Neural cell (in vitro differentiated cells): ENCODE measurements around the gene AKAP10. TPM values are rescaled to one million over a fixed set of nuclear protein-coding genes. Genes with fewer than 3 reads are reported as not detected.

Experiments used
- H2AFZ ChIP-seq: fragments of 200-600, 300-800 bp; sonication (generic), shearing (Covaris generic); 2 replicates; pipeline ENCODE4 v1.6.0; 2014; ENCODE audit warnings: low read depth, mild to moderate bottlenecking, antibody characterized with exemption, low read length, moderate library complexity
- H3F3A ChIP-seq: fragments of 200-600 bp; shearing (Covaris generic); 2 replicates; pipeline ENCODE4 v1.6.1; 2016; ENCODE audit warnings: mild to moderate bottlenecking, moderate library complexity, mixed read lengths, antibody characterized with exemption, low read length; ENCODE audit not compliant: insufficient read depth, poor library complexity, severe bottlenecking
- H3K27ac ChIP-seq: fragments of 200-600, 300-800 bp; sonication (generic), shearing (Covaris generic); 2 replicates; pipeline ENCODE4 v1.5.1; 2014; ENCODE audit warnings: mild to moderate bottlenecking, low read length, moderate library complexity
- H3K27me3 ChIP-seq: fragments of 300-800, 200-600 bp; sonication (generic), shearing (Covaris generic); 2 replicates; pipeline ENCODE4 v1.6.0; 2014; ENCODE audit warnings: mild to moderate bottlenecking, low read depth, low read length, moderate library complexity; ENCODE audit not compliant: insufficient read depth
- H3K36me3 ChIP-seq: fragments of 300-800, 200-600 bp; sonication (generic), shearing (Covaris generic); 2 replicates; pipeline ENCODE4 v1.5.1; 2014; ENCODE audit warnings: mild to moderate bottlenecking, antibody characterized with exemption, low read length, moderate library complexity; ENCODE audit not compliant: insufficient read depth
- H3K4me2 ChIP-seq: fragments of 300-800, 200-600 bp; sonication (generic), shearing (Covaris generic); 2 replicates; pipeline ENCODE4 v1.6.0; 2014; ENCODE audit warnings: mild to moderate bottlenecking, low read length
- H3K4me3 ChIP-seq: fragments of 300-800, 200-600 bp; sonication (generic), shearing (Covaris generic); 2 replicates; pipeline ENCODE4 v1.5.1; 2014; ENCODE audit warnings: mild to moderate bottlenecking, low read length, moderate library complexity
- H3K79me2 ChIP-seq: fragments of 200-600 bp; shearing (Covaris generic); replicated peaks from 2 replicates; pipeline ENCODE4 v1.6.0; 2014; ENCODE audit warnings: mild to moderate bottlenecking, low read length, moderate library complexity; ENCODE audit not compliant: insufficient read depth
- H3K9ac ChIP-seq: fragments of 300-800, 200-600 bp; sonication (generic), shearing (Covaris generic); 2 replicates; pipeline ENCODE4 v1.6.1; 2016; ENCODE audit warnings: mild to moderate bottlenecking, low read length, mixed read lengths
- H3K9me2 ChIP-seq: fragments of 200-600 bp; shearing (Covaris generic); 2 replicates; pipeline ENCODE4 v1.6.1; 2016; ENCODE audit warnings: mild to moderate bottlenecking, low read length, mixed read lengths; ENCODE audit not compliant: insufficient read depth
- H3K9me3 ChIP-seq: fragments of 200-600, 300-800 bp; sonication (generic), shearing (Covaris generic); 2 replicates; pipeline ENCODE4 v1.6.1; 2016; ENCODE audit warnings: mild to moderate bottlenecking, mixed run types, low read length, moderate library complexity, mixed read lengths
- H4K20me1 ChIP-seq: fragments of 200-600 bp; shearing (Covaris generic); 2 replicates; pipeline ENCODE4 v1.6.1; 2016; ENCODE audit warnings: mild to moderate bottlenecking, mixed run types; ENCODE audit not compliant: insufficient read depth
- EZH2 ChIP-seq: fragments of 200-600, 300-800 bp; shearing (Covaris generic), sonication (generic); IDR thresholded peaks from 2 replicates; pipeline ENCODE4 v1.6.1; 2014; ENCODE audit warnings: antibody characterized with exemption, low read length, borderline replicate concordance, mild to moderate bottlenecking; ENCODE audit not compliant: insufficient read depth, poor library complexity, severe bottlenecking
- MXI1 ChIP-seq: fragments of 450-650 bp; conservative IDR thresholded peaks from 2 replicates; pipeline ENCODE4 v1.6.1; 2014; ENCODE audit warnings: antibody characterized with exemption, mild to moderate bottlenecking; ENCODE audit not compliant: poor library complexity, severe bottlenecking
- RAD21 ChIP-seq: fragments of 450-650 bp; conservative IDR thresholded peaks from 2 replicates; pipeline ENCODE4 v1.6.1; 2014; ENCODE audit warnings: antibody characterized with exemption, mild to moderate bottlenecking, moderate library complexity
- SMC3 ChIP-seq: fragments of 450-650 bp; conservative IDR thresholded peaks from 2 replicates; pipeline ENCODE4 v1.6.1; 2014; ENCODE audit warnings: antibody characterized with exemption, mild to moderate bottlenecking, moderate library complexity; ENCODE audit not compliant: poor library complexity
- TAF1 ChIP-seq: IDR thresholded peaks from 2 replicates; pipeline ENCODE4 v1.6.1; 2012; ENCODE audit warnings: low read depth
- polyA plus RNA-seq: library from polyadenylated mRNA; depleted of rRNA; stranded (reverse); fragments of >200 nt; gene quantifications from 2 replicates; pipeline ENCODE4 v1.2.3, GENCODE V29; 2014
- TF ChIP-seq, protein P1 (sequence below): fragments of 450-650 bp; IDR thresholded peaks from 2 replicates; pipeline ENCODE4 v1.5.1; 2014; ENCODE audit warnings: antibody characterized with exemption, mild to moderate bottlenecking, moderate library complexity; ENCODE audit not compliant: poor library complexity, severe bottlenecking
- TF ChIP-seq, protein P2 (sequence below): IDR thresholded peaks from 2 replicates; pipeline ENCODE4 v1.6.1; 2012; ENCODE audit warnings: borderline replicate concordance

AKAP10 gene
- polyA plus RNA-seq, 1 donor from 2014 or later, result 27.3 TPM

DNA sequence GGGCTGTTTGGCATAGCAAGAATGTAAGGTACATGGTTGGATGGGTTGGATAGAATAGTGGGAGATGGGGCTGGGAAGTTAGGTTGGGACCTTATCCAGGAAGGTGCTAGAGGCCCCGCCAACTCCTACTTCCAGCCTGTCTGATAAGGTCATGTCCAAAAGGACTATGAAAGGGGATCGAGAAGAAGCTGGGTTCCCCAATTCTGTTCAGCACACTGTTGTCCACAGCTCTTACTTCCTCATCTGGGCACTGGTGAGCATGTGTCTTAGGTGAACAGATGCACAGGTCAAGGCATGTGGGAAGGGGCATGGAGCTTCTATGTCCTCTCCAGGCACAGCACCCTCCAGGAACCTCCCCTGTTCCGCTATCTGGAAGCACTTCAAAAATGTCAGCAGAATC lies 104.3 kb downstream of the AKAP10 start:
- no peak overlapping the region for H3K4me3 ChIP-seq
- H3K4me2 ChIP-seq, result no peak overlapping the region
- H3K27me3 ChIP-seq, result no peaks in the 10 kb centered on the region
- H3K9me3 ChIP-seq, result no peaks in the 10 kb centered on the region
- no peak overlapping the region for H3K9ac ChIP-seq
- TF ChIP-seq SMC3 (no peak), EZH2 (no peak)
- TF ChIP-seq, protein P1, sequence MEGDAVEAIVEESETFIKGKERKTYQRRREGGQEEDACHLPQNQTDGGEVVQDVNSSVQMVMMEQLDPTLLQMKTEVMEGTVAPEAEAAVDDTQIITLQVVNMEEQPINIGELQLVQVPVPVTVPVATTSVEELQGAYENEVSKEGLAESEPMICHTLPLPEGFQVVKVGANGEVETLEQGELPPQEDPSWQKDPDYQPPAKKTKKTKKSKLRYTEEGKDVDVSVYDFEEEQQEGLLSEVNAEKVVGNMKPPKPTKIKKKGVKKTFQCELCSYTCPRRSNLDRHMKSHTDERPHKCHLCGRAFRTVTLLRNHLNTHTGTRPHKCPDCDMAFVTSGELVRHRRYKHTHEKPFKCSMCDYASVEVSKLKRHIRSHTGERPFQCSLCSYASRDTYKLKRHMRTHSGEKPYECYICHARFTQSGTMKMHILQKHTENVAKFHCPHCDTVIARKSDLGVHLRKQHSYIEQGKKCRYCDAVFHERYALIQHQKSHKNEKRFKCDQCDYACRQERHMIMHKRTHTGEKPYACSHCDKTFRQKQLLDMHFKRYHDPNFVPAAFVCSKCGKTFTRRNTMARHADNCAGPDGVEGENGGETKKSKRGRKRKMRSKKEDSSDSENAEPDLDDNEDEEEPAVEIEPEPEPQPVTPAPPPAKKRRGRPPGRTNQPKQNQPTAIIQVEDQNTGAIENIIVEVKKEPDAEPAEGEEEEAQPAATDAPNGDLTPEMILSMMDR, result no peak
- H3K79me2 ChIP-seq, result no peaks in the 10 kb centered on the region
- H3F3A ChIP-seq, result no peaks in the 10 kb centered on the region
- H3K27ac ChIP-seq, result no peak overlapping the region
- H3K36me3 ChIP-seq, result no peaks in the 10 kb centered on the region
- H2AFZ ChIP-seq, result no peak overlapping the region
- no peaks in the 10 kb centered on the region for H4K20me1 ChIP-seq
- no peaks in the 10 kb centered on the region for H3K9me2 ChIP-seq

GRCh38 chr17:19868079-19868395 lies 109.6 kb downstream of the AKAP10 start:
- no peaks in the 10 kb centered on the region for H3F3A ChIP-seq
- no peaks in the 10 kb centered on the region for H3K27me3 ChIP-seq
- H3K79me2 ChIP-seq, result no peaks in the 10 kb centered on the region
- H2AFZ ChIP-seq, result peak overlapping the region; percentile 56
- no peaks in the 10 kb centered on the region for H3K36me3 ChIP-seq
- TF ChIP-seq TAF1, result no peak
- no peak for TF ChIP-seq MXI1
- TF ChIP-seq, protein P1, result peak; percentile 36
- TF ChIP-seq RAD21, result no peak
- TF ChIP-seq, protein P2, sequence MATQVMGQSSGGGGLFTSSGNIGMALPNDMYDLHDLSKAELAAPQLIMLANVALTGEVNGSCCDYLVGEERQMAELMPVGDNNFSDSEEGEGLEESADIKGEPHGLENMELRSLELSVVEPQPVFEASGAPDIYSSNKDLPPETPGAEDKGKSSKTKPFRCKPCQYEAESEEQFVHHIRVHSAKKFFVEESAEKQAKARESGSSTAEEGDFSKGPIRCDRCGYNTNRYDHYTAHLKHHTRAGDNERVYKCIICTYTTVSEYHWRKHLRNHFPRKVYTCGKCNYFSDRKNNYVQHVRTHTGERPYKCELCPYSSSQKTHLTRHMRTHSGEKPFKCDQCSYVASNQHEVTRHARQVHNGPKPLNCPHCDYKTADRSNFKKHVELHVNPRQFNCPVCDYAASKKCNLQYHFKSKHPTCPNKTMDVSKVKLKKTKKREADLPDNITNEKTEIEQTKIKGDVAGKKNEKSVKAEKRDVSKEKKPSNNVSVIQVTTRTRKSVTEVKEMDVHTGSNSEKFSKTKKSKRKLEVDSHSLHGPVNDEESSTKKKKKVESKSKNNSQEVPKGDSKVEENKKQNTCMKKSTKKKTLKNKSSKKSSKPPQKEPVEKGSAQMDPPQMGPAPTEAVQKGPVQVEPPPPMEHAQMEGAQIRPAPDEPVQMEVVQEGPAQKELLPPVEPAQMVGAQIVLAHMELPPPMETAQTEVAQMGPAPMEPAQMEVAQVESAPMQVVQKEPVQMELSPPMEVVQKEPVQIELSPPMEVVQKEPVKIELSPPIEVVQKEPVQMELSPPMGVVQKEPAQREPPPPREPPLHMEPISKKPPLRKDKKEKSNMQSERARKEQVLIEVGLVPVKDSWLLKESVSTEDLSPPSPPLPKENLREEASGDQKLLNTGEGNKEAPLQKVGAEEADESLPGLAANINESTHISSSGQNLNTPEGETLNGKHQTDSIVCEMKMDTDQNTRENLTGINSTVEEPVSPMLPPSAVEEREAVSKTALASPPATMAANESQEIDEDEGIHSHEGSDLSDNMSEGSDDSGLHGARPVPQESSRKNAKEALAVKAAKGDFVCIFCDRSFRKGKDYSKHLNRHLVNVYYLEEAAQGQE, result peak; percentile 3
- no peaks in the 10 kb centered on the region for H3K9me3 ChIP-seq
- H3K27ac ChIP-seq, result peak overlapping the region; percentile 65
- H3K4me2 ChIP-seq, result no peak overlapping the region
- H3K4me3 ChIP-seq, result peak overlapping the region; percentile 89
- no peaks in the 10 kb centered on the region for H4K20me1 ChIP-seq
- no peaks in the 10 kb centered on the region for H3K9me2 ChIP-seq
- H3K9ac ChIP-seq, result peak overlapping the region; percentile 85
